ENCODE measurements around the gene DDX25.

Gene DDX25

GRCh38 chr11:125974284-125974683, 70.0 kb downstream of the DDX25 start:
- H3K4me3 ChIP-seq (ENCODE audit: low read depth, low read length) = no peak overlapping the region
- TF ChIP-seq, protein P1, sequence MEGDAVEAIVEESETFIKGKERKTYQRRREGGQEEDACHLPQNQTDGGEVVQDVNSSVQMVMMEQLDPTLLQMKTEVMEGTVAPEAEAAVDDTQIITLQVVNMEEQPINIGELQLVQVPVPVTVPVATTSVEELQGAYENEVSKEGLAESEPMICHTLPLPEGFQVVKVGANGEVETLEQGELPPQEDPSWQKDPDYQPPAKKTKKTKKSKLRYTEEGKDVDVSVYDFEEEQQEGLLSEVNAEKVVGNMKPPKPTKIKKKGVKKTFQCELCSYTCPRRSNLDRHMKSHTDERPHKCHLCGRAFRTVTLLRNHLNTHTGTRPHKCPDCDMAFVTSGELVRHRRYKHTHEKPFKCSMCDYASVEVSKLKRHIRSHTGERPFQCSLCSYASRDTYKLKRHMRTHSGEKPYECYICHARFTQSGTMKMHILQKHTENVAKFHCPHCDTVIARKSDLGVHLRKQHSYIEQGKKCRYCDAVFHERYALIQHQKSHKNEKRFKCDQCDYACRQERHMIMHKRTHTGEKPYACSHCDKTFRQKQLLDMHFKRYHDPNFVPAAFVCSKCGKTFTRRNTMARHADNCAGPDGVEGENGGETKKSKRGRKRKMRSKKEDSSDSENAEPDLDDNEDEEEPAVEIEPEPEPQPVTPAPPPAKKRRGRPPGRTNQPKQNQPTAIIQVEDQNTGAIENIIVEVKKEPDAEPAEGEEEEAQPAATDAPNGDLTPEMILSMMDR (IDR thresholded peaks at IDR 0.05; ENCODE audit: low read depth, low read length, missing control alignments) = no peak
- no peak for DNase-seq (ENCODE audit: low read depth)
- in situ Hi-C loops (cut with HindIII; ENCODE audit: low sequenced_read_pairs) = no loop called here

DNA sequence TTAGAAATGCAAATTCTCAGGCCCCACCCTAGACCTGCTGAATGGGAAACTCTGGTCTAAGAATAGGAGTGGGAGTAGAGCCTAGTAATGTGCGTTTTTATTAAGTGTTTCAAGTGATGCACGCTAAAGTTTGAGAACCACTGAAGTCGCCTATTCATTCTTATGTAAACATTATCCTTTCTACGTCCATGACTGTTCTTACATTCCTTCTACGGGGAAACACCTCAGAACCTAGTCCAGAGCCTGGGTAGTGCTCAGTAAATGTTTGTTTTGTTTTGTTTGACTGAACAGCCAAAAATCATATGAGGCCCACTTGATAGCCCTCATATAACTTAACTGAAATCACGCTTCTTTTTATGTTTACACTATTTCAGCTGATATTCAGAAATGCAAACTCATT, 71.3 kb downstream of the DDX25 start:
- in situ Hi-C loops (cut with HindIII; ENCODE audit: low sequenced_read_pairs) = no loop called here
- no peak overlapping the region for H3K4me3 ChIP-seq (ENCODE audit: low read depth, low read length)
- TF ChIP-seq, protein P1 (IDR thresholded peaks at IDR 0.05; ENCODE audit: low read depth, low read length, missing control alignments) = no peak
- no peak for DNase-seq (ENCODE audit: low read depth)

- TF ChIP-seq, protein P1 (IDR thresholded peaks at IDR 0.05; ENCODE audit: low read depth, low read length, missing control alignments) = no peak
- in situ Hi-C loops (cut with HindIII; ENCODE audit: low sequenced_read_pairs) = no loop called here
- no peak overlapping the region for H3K4me3 ChIP-seq (ENCODE audit: low read depth, low read length)
- no peak for DNase-seq (ENCODE audit: low read depth)
Observed at GRCh38 chr11:125976156-125976555, 71.8 kb downstream of the DDX25 start.

GRCh38 chr11:125977333-125977732, 73.0 kb downstream of the DDX25 start:
- no peak for DNase-seq (ENCODE audit: low read depth)
- TF ChIP-seq, protein P1 (IDR thresholded peaks at IDR 0.05; ENCODE audit: low read depth, low read length, missing control alignments) = no peak
- no peak overlapping the region for H3K4me3 ChIP-seq (ENCODE audit: low read depth, low read length)
- in situ Hi-C loops (cut with HindIII; ENCODE audit: low sequenced_read_pairs) = no loop called here

DNA sequence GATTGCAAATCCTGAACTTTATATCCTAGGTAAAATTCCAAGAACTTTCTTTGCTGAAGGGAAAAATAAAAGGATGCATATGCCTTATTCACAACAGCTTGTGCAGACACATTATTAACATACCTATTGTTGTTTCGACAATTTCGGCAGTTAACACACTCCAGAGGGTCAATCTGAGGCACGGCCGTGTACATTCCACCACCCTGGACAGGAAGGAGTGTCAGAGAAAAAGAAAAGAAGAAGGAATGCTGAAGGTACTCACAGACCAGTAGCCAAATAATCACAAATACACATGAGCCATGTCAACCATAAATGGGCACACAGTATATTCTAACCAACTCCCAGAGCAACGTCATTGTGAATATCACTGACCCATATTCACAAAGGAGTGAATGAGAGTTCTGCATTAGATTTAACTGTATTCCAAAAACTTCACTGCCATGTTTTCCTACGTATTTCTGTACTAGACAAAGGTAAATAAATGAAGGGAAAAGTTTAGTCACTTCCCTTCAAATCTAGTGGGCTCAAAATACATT, 73.9 kb downstream of the DDX25 start:
- TF ChIP-seq, protein P1 (IDR thresholded peaks at IDR 0.05; ENCODE audit: low read depth, low read length, missing control alignments) = no peak
- in situ Hi-C loops (cut with HindIII; ENCODE audit: low sequenced_read_pairs) = no loop called here
- no peak for DNase-seq (ENCODE audit: low read depth)
- H3K4me3 ChIP-seq (ENCODE audit: low read depth, low read length) = no peak overlapping the region

Data from astrocyte of the cerebellum (primary cell).